T-helper 1 cell treated with Interleukin-12 subunit alpha and Interleukin-12 subunit beta and Interleukin-4 antibody, amounts not matched to agents 30 ng/mL and 1 ng/mL, for 36 hours (primary cell): ENCODE results near the gene PRF1. TPM values are rescaled to one million over a fixed set of nuclear protein-coding genes. Genes with fewer than 3 reads are reported as not detected.
"Not testable (repeated sequence)": the region's sequence is repeated elsewhere in the genome, so short reads cannot be mapped to it uniquely, and the experiment has no call there.

Source experiments
- intact Hi-C: fragments of 100-400 bp; cut with micrococcal nuclease; formaldehyde crosslinking; loops from one replicate; pipeline ENCODE4 v1.15.1; 2024
- total RNA-seq: library from RNA; stranded (reverse); gene quantifications from 2 replicates; pipeline ENCODE4 v1.2.3, GENCODE V29; 2022

PRF1 gene
- total RNA-seq, 1 donor from 2014 or later: 129 TPM

- intact Hi-C loops: loop anchor here (1.0 to 2.0 kb wide), 3 partner anchors 16 to 59 kb away; partner anchors contain the start of gene PRF1
These were observed 15.4 kb upstream of the PRF1 start for GRCh38 chr10:70617798-70618568.

DNA sequence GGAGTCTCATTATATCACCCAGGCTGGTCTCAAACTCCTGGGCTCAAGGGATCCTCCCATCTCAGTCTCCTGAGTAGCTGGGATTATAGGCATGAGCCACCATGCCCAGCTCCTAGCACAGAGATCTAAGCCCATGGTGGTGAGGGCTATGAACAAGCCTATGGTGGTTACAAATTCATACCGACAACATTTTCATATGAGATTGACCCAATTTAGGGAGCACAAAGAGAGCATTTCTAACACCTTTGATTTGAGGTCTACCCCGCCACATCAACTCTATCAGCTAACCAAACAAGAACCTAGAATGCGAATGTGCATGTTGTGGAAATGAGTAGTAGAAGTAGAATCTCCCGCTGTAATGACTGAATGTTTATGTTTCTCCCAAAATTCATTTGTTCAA lies 14.2 kb upstream of the PRF1 start:
- intact Hi-C loops: no loop called here

GRCh38 chr10:70615784-70616522 lies 13.4 kb upstream of the PRF1 start:
- intact Hi-C loops: no loop called here

DNA sequence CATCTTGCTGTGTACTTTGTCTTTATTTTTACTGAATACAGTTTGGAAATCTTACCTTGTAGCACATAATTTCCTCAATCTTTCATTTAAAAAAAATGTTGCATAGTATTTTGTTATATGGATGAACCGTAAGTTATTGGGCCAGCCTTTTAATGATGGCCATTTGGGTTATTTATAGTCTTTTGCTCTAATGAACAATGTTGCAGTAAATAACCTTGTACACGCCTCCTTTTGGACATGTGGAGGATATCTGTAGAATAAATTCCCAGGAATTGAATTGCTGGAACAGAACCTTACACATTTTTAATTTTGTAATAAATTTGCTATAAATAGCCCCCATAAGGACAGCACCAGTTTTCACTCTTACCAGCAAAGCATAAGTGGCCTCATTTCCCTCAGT lies 12.7 kb upstream of the PRF1 start:
- intact Hi-C loops: no loop called here

DNA sequence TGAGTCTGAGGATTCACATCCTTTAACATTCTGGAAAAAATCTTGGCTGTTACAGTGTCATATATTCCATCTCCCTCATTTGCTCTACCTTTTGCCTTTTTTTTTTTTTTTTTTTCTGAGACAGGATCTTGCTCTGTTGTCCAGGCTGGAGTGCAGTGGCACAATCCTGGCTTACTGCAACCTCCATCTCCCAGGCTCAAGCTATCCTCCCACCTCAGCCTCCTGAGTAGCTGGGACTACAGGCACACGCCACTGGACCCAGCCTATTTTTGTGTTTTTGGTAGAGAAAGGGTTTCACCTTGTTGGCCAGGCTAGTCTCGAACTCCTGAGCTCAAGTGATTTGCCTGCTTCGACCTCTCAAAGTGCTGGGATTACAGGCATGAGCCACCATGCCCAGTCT lies 11.8 kb upstream of the PRF1 start:
- intact Hi-C loops: not testable (repeated sequence)

DNA sequence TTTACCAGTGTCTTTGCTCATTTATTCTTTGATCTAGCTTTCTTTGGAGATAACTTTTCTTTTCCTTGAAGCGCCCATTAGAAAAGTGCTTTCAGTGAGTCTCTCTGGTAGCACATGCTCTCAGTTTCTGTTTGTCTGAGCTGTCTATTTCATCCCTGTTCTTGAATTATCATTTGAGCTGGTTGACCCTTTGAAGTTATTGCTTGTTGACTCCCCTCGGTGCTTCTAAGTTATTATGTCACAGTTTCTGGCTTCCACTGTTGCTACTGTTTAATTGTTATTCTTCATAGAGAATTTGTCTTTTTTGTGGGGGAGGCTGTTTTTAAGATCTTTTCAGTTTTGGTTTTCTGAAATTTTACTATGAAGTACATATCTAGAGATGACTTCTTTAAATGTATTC lies 11.4 kb upstream of the PRF1 start:
- intact Hi-C loops: no loop called here

DNA sequence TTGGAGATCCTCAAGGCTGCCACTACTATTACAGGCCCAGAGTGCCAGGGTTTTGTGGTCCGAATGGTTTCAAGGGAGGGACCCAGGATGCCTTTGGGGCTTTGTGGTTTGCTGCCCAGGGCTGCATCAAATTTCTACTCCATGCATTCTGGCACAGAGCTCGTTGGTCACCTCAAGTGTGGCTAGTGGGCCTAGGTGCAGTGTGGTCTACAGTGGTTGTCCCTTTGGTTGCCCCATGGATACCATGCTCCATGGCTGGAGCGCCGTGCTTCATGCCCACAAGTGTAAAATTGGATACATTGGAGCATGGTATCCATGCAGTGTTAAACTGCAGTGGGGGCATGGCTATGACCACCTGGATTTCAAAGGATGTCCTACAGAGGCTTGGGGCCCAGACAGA lies 5.4 kb upstream of the PRF1 start:
- intact Hi-C loops: no loop called here

DNA sequence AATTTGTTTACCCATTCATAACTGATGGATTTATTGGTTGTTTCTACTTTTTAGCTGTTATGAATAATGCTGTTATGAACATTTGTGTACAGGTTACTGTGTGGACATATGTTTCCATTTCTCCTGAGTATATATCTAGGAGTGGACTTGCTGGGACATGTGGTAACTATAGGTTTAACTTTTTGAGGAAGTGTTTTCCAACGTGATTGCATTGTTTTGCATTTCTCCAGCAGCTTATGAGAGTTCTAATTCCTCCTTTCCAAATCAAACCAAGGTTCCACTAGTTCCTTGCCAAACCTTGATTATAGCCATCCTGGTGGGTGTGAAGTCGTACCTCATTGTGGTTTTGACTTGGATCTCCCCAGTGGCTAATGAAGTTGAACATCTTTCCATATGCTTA lies 2.6 kb upstream of the PRF1 start:
- intact Hi-C loops: no loop called here

GRCh38 chr10:70604106-70604505 lies 1.6 kb upstream of the PRF1 start:
- intact Hi-C loops: loop anchor here (5.0 kb wide), 1 partner anchor 278 kb away; no protein-coding TSS in a partner anchor

GRCh38 chr10:70603449-70603801 lies 884 bp upstream of the PRF1 start:
- intact Hi-C loops: loop anchor here (5.0 kb wide), 1 partner anchor 279 kb away; no protein-coding TSS in a partner anchor

- intact Hi-C loops: loop anchor here (1.0 to 5.0 kb wide), 4 partner anchors 17 to 281 kb away; no protein-coding TSS in a partner anchor
These were observed 795 bp downstream of the PRF1 start for GRCh38 chr10:70601746-70602145.

GRCh38 chr10:70600512-70601395 lies 1.8 kb downstream of the PRF1 start:
- intact Hi-C loops: loop anchor here (5.0 kb wide), 1 partner anchor 282 kb away; no protein-coding TSS in a partner anchor

DNA sequence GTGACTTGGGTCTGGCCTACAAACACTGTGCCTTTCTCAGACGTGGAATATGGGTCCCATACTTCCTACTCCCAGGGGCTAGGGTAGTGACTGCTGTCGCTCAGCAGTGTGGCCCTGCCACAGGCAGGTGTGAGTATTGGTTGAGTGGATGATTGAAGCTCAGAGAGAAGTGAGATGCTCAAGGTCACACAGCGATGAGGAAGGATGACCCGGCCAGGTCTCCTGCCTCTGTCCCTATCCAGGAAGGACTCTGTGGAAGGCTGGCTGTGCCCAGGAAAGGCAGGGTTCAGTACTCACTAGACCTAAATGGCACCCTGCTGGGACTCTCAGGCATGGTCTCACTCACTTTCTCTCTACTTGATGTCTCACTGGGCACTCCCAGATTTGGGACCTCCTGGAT lies 2.8 kb downstream of the PRF1 start:
- intact Hi-C loops: loop anchor here (5.0 kb wide), 1 partner anchor 283 kb away; no protein-coding TSS in a partner anchor

GRCh38 chr10:70599319-70599718 lies 3.2 kb downstream of the PRF1 start:
- intact Hi-C loops: no loop called here

DNA sequence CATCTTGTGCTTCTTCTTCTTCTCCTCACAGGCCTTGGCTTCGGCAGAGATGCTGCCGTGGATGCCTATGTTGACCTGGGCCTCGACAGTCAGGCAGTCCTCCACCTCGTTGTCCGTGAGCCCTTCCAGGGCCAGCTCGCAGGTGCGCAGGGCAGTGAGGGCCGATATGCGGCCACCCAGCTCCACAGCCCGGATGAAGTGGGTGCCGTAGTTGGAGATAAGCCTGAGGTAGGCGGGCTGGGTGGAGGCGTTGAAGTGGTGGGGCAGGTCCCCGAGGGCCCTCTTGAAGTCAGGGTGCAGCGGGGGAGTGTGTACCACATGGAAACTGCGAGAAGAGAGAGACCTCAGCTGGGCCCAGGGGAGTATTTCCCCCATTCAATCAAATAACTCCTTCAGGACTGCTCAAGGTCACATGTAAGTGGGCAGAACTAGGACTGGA lies 3.7 kb downstream of the PRF1 start:
- intact Hi-C loops: no loop called here

DNA sequence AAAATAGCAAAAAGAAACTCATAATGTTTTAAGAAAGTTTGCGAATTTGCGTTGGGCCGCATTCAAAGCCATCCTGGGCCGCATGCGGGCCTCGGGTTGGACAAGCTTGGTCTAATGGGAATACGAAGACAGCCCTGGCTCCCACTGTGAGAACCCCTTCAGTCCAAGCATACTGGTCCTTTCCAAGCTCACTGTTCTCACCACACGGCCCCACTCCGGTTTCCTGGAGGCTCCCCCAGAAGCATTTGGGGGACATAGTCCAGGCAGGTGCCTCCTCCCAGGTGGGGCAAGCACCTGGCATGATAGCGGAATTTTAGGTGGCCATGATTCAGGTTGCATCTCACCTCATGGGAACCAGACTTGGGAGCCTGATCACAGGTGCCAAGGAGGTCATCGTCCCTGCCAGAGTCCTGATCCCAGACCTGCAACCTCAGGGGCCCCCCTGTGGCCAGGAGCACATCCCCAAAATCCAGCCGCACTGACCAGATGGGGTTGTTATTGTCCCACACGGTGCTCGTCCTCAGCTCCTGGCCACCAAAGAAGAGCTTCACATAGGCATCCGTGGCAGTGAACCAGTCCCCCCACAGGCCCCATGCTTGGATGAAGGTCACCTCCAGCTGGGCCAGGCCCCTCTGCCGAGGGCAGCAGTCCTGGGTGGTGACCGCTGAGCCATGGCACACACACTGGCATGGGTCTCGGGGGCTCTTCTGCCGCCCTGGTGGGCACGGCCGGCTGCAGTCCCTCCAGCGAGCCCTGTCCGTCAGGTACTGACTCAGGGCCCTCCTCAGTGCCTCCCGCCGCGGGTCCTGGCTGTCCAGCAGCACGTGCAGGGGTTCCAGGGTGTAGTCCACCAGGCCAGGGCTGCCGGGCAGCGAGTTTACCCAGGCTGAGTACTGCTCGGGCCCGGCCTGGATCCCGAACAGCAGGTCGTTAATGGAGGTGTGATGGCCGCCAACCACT lies 4.4 kb downstream of the PRF1 start:
- intact Hi-C loops: no loop called here

GRCh38 chr10:70596860-70597809 lies 5.4 kb downstream of the PRF1 start:
- intact Hi-C loops: no loop called here

GRCh38 chr10:70596110-70596798 lies 6.3 kb downstream of the PRF1 start:
- intact Hi-C loops: no loop called here
